ENCODE data around the gene SRRM3.
"Not testable (repeated sequence)": the region's sequence is repeated elsewhere in the genome, so short reads cannot be mapped to it uniquely, and the experiment has no call there.

SRRM3 gene

GRCh38 chr7:76201732-76202665 lies at the start of gene SRRM3:
Gene SRRM3 (plus strand): TSS chr7:76201896. CDS start chr7:76235067, 33,171 bp downstream.
- peak; percentile 68 for DNase-seq (ENCODE audit: low spot score)

GRCh38 chr7:76151932-76152331 lies 49.8 kb upstream of the SRRM3 start:
- DNase-seq (ENCODE audit: low spot score), result no peak

- DNase-seq (ENCODE audit: low spot score), result not testable (repeated sequence)
Observed at GRCh38 chr7:76153571-76154230, 48.0 kb upstream of the SRRM3 start.

GRCh38 chr7:76155938-76156337 lies 45.8 kb upstream of the SRRM3 start:
- no peak for DNase-seq (ENCODE audit: low spot score)

GRCh38 chr7:76156992-76157685 lies 44.6 kb upstream of the SRRM3 start:
- not testable (repeated sequence) for DNase-seq (ENCODE audit: low spot score)

- DNase-seq (ENCODE audit: low spot score), result not testable (repeated sequence)
Observed at GRCh38 chr7:76158416-76158815, 43.3 kb upstream of the SRRM3 start.

- not testable (repeated sequence) for DNase-seq (ENCODE audit: low spot score)
Observed at GRCh38 chr7:76162416-76163170, 39.1 kb upstream of the SRRM3 start.

GRCh38 chr7:76163812-76164211 lies 37.9 kb upstream of the SRRM3 start:
- not testable (repeated sequence) for DNase-seq (ENCODE audit: low spot score)

- DNase-seq (ENCODE audit: low spot score), result no peak
Observed at GRCh38 chr7:76165106-76165972, 36.4 kb upstream of the SRRM3 start.

GRCh38 chr7:76165973-76166403 lies 35.7 kb upstream of the SRRM3 start:
- no peak for DNase-seq (ENCODE audit: low spot score)

GRCh38 chr7:76166404-76167255 lies 35.1 kb upstream of the SRRM3 start:
- peak; percentile 95 for DNase-seq (ENCODE audit: low spot score)

GRCh38 chr7:76173566-76174205 lies 28.0 kb upstream of the SRRM3 start:
- no peak for DNase-seq (ENCODE audit: low spot score)

GRCh38 chr7:76176951-76177350 lies 24.7 kb upstream of the SRRM3 start:
- DNase-seq (ENCODE audit: low spot score), result not testable (repeated sequence)

- no peak for DNase-seq (ENCODE audit: low spot score)
Observed at GRCh38 chr7:76179686-76180085, 22.0 kb upstream of the SRRM3 start.

GRCh38 chr7:76182225-76182960 lies 19.3 kb upstream of the SRRM3 start:
- no peak for DNase-seq (ENCODE audit: low spot score)

GRCh38 chr7:76185187-76185896 lies 16.4 kb upstream of the SRRM3 start:
- no peak for DNase-seq (ENCODE audit: low spot score)

- no peak for DNase-seq (ENCODE audit: low spot score)
Observed at GRCh38 chr7:76187272-76187671, 14.4 kb upstream of the SRRM3 start.

- no peak for DNase-seq (ENCODE audit: low spot score)
Observed at GRCh38 chr7:76189276-76189675, 12.4 kb upstream of the SRRM3 start.

Measured in hepatic stellate cell (primary cell).